Measurements from ENCODE around the gene GPATCH3. TPM values are rescaled to one million over a fixed set of nuclear protein-coding genes. Genes with fewer than 3 reads are reported as not detected.

Gene GPATCH3
- total and polyA plus RNA-seq, 2 of the 8 experiments (the other 6 are each of a cell fraction or from before 2014, with no cell fraction given): 7.9 to 17.4 TPM

- H3K79me1 ChIP-seq (ENCODE audit: low read depth, low read length): no peaks in the 10 kb centered on the region
- no peak for DNase-seq (ENCODE audit: low read depth in 1 of 2, low spot score in 2 of 2)
- H4K20me1 ChIP-seq (replicated peaks in 1 of 2; ENCODE audit: control insufficient read depth in 1 of 2, insufficient read depth in 2 of 2, low read length in 2 of 2): peaks cover 0 to 5% of the 10 kb centered on the region in 2 experiments
- H3K56ac ChIP-seq (replicated peaks; ENCODE audit: insufficient read length, low read depth, low read length): no peak overlapping the region
- peaks cover 2 to 33% (median 12%) of the 10 kb centered on the region in 4 experiments; a peak in 7 of 8 replicates for H3K36me3 ChIP-seq (ENCODE audit: control insufficient read depth in 2 of 4, insufficient read depth in 4 of 4, low read length in 3 of 4)
- H3K18ac ChIP-seq (ENCODE audit: extremely low read depth, low read length): no peak overlapping the region
- H3K4me3 ChIP-seq (ENCODE audit: extremely low read depth in 1 of 4, insufficient read depth in 2 of 4, low read depth in 3 of 4, low read length in 4 of 4): no peak overlapping the region
- ChIA-PET CTCF (ENCODE audit: partially characterized antibody) (interaction anchor here (0.8 to 1.5 kb wide), 6 partner anchors 8 to 47 kb away, joined by 3 to 4 read pairs (median 3); no protein-coding TSS in a partner anchor), POLR2A (ENCODE audit: partially characterized antibody) (interaction anchor here (0.6 to 5.3 kb wide), 10 partner anchors 9 to 362 kb away, joined by 3 to 26 read pairs (median 6); partner anchors contain the start of genes GPATCH3, GPN2, KDF1 and NUDC)
- no peaks in the 10 kb centered on the region for H3K27me3 ChIP-seq (replicated peaks in 1 of 4; ENCODE audit: control insufficient read depth in 3 of 4, extremely low read depth in 1 of 4, insufficient read depth in 3 of 4, low read length in 3 of 4)
- H3K4me2 ChIP-seq (ENCODE audit: insufficient read depth in 1 of 2, low read depth in 2 of 2, low read length in 2 of 2): no peak overlapping the region
- H4K5ac ChIP-seq (ENCODE audit: insufficient read length, low read depth, low read length): no peak overlapping the region
- no peak overlapping the region for H2BK20ac ChIP-seq (ENCODE audit: low read length)
- H2AFZ ChIP-seq (ENCODE audit: low read length): no peak overlapping the region
- H2BK15ac ChIP-seq (ENCODE audit: low read length): no peak overlapping the region
- no peaks in the 10 kb centered on the region for H3K79me2 ChIP-seq (ENCODE audit: control insufficient read depth in 1 of 2, insufficient read depth in 2 of 2, low read length in 2 of 2)
- H3K23ac ChIP-seq (ENCODE audit: insufficient read length): no peak overlapping the region
- no peak overlapping the region for H4K91ac ChIP-seq (replicated peaks; ENCODE audit: insufficient read length, low read length)
- H3K9me3 ChIP-seq (ENCODE audit: insufficient read depth in 2 of 2, low read depth in 1 of 2, low read length in 1 of 2): no peaks in the 10 kb centered on the region
- H3K27ac ChIP-seq (ENCODE audit: low read depth, low read length): no peak overlapping the region
- no peak overlapping the region for H2BK120ac ChIP-seq (replicated peaks; ENCODE audit: low read depth, low read length)
- H3K23me2 ChIP-seq (ENCODE audit: low read depth, low read length): no peaks in the 10 kb centered on the region
- no peak overlapping the region for H2AK5ac ChIP-seq (ENCODE audit: low read depth, low read length)
- FAIRE-seq: no peak
- no peaks in the 10 kb centered on the region for H3K4me1 ChIP-seq (replicated peaks in 1 of 4; ENCODE audit: control insufficient read depth in 3 of 4, insufficient read depth in 4 of 4, low read length in 3 of 4)
- 77% methylated on average over 3 of the region's 3 CpGs; no CpG with 5 or more reads in 1 of the 2 experiments for WGBS, 2 experiments (ENCODE audit: extremely low coverage in 1 of 2, insufficient coverage in 1 of 2, insufficient read length in 1 of 2, insufficient replicate concordance in 2 of 2, low coverage in 1 of 2, low lambda C conversion rate in 2 of 2, missing lambda C conversion rate in 1 of 2)
- H4K8ac ChIP-seq (ENCODE audit: extremely low read depth, insufficient read depth, low read length): no peak overlapping the region
- no peak overlapping the region for H2BK5ac ChIP-seq (ENCODE audit: low read depth, low read length)
- H3K14ac ChIP-seq (ENCODE audit: insufficient read length): no peak overlapping the region
- H3K4ac ChIP-seq (replicated peaks; ENCODE audit: insufficient read length, low read depth, low read length): no peak overlapping the region
- no peak overlapping the region for H2BK12ac ChIP-seq (ENCODE audit: low read depth, low read length)
- H3K9ac ChIP-seq (replicated peaks in 1 of 4; ENCODE audit: extremely low read depth in 1 of 4, low read depth in 3 of 4, low read length in 3 of 4): no peak overlapping the region
- TF ChIP-seq EZH2 (IDR thresholded peaks at IDR 0.05; ENCODE audit: low read depth, low read length, severe bottlenecking) (no peak), ASH2L (IDR thresholded peaks at IDR 0.05; ENCODE audit: low read length) (no peak), SIRT6 (IDR thresholded peaks at IDR 0.05; ENCODE audit: low read length) (no peak), HDAC6 (IDR thresholded peaks at IDR 0.05; ENCODE audit: low read depth, low read length) (no peak), SIN3A (conservative IDR thresholded peaks at IDR 0.05 in 1 of 2, IDR thresholded peaks at IDR 0.05 in 1 of 2; ENCODE audit: low read depth in 1 of 2, low read length in 2 of 2) (no peak), CTBP2 (IDR thresholded peaks at IDR 0.05; ENCODE audit: borderline replicate concordance, insufficient read depth, insufficient read length, low read length) (no peak), BCL11A (IDR thresholded peaks at IDR 0.05; ENCODE audit: low read depth in 2 of 2, low read length in 2 of 2) (no peak), CBX5 (IDR thresholded peaks at IDR 0.05; ENCODE audit: low read depth, low read length) (no peak), CREB1 (IDR thresholded peaks at IDR 0.05) (no peak)
Observed at GRCh38 chr1:26949926-26950319, 49.7 kb upstream of the GPATCH3 start.

All from H1 (cell line).